Calu3 (cell line): Measurements from ENCODE around the gene PLPP3. TPM values are rescaled to one million over a fixed set of nuclear protein-coding genes. Genes with fewer than 3 reads are reported as not detected.
A peak's percentile ranks its signal among the peaks of the same experiment; 100 is the strongest.

Source experiments
- BruUV-seq: library from RNA; stranded (reverse); fragments of 400-500 nt; replicated peaks from 2 replicates; lab custom pipeline; 2021; lab: Mats Ljungman, UMichigan
- CTCF ChIA-PET: fragments of 300-600 bp; sonication (Branson Sonifier 250); formaldehyde crosslinking; loops from one replicate; lab custom pipeline; 2022; ENCODE audit warnings: antibody characterized with exemption; lab: Charles Lee
- DNase-seq: peaks from one replicate; pipeline ENCODE4 v3.0.0; 2022
- H3K27ac Mint-ChIP-seq: one replicate; pipeline ENCODE4 v1.8.0; 2022; ENCODE audit warnings: mixed read lengths; ENCODE audit not compliant: unreplicated experiment
- H3K27me3 Mint-ChIP-seq: one replicate; pipeline ENCODE4 v1.8.0; 2022; ENCODE audit warnings: mixed read lengths; ENCODE audit not compliant: unreplicated experiment
- H3K36me3 Mint-ChIP-seq: one replicate; pipeline ENCODE4 v1.8.0; 2022; ENCODE audit warnings: mild to moderate bottlenecking, moderate library complexity, mixed read lengths; ENCODE audit not compliant: insufficient read depth, unreplicated experiment
- H3K4me1 Mint-ChIP-seq: one replicate; pipeline ENCODE4 v1.8.0; 2022; ENCODE audit warnings: mild to moderate bottlenecking, low read depth, mixed read lengths; ENCODE audit not compliant: unreplicated experiment
- H3K4me3 Mint-ChIP-seq: one replicate; pipeline ENCODE4 v1.8.0; 2022; ENCODE audit warnings: mild to moderate bottlenecking, low read depth, moderate library complexity, mixed read lengths; ENCODE audit not compliant: unreplicated experiment
- H3K9me3 Mint-ChIP-seq: one replicate; pipeline ENCODE4 v1.8.0; 2022; ENCODE audit warnings: low read depth, mixed read lengths; ENCODE audit not compliant: unreplicated experiment
- CTCF ChIP-seq: fragments of 200-600 bp; IDR thresholded peaks from one replicate; pipeline ENCODE4 v1.8.0; 2022; ENCODE audit warnings: antibody characterized with exemption; ENCODE audit not compliant: unreplicated experiment
- intact Hi-C: fragments of 100-400 bp; cut with micrococcal nuclease; formaldehyde crosslinking; loops from one replicate; pipeline ENCODE4 v1.10.0; 2022; ENCODE audit not compliant: unreplicated experiment
- total RNA-seq: library from RNA; stranded (reverse); gene quantifications from 2 replicates; pipeline ENCODE4 v1.2.3, GENCODE V29; 2022

Gene PLPP3
- total RNA-seq, 1 experiment from 2014 or later = 18.9 TPM

- H3K27me3 Mint-ChIP-seq = no peaks in the 10 kb centered on the region
- no peak for TF ChIP-seq CTCF
- no peaks in the 10 kb centered on the region for H3K9me3 Mint-ChIP-seq
- peak overlapping the region; percentile 96 for H3K27ac Mint-ChIP-seq
- intact Hi-C loops = loop anchor here (2.0 to 5.0 kb wide), 2 partner anchors 59 to 105 kb away; no protein-coding TSS in a partner anchor
- CTCF ChIA-PET = interaction anchor here (0.7 to 1.0 kb wide), 2 partner anchors 60 to 656 kb away, joined by 3 to 4 read pairs; no protein-coding TSS in a partner anchor
- DNase-seq = no peak
- H3K4me1 Mint-ChIP-seq = peaks cover 42% of the 10 kb centered on the region
- peak overlapping the region; percentile 67 for H3K4me3 Mint-ChIP-seq
- H3K36me3 Mint-ChIP-seq = peaks cover 10% of the 10 kb centered on the region
- no TSS peak for BruUV-seq
Observed at GRCh38 chr1:56517404-56518130, 61.8 kb downstream of the PLPP3 start.

- BruUV-seq = TSS peak; percentile 88
- CTCF ChIA-PET = interaction anchor here (0.6 to 0.7 kb wide), 3 partner anchors 838 to 1665 kb away, joined by 3 to 5 read pairs (median 5); no protein-coding TSS in a partner anchor
- peaks cover 42% of the 10 kb centered on the region for H3K4me1 Mint-ChIP-seq
- peak overlapping the region; percentile 96 for H3K27ac Mint-ChIP-seq
- H3K27me3 Mint-ChIP-seq = no peaks in the 10 kb centered on the region
- peak; percentile 60 for DNase-seq
- H3K36me3 Mint-ChIP-seq = peaks cover 10% of the 10 kb centered on the region
- TF ChIP-seq CTCF = no peak
- H3K9me3 Mint-ChIP-seq = no peaks in the 10 kb centered on the region
- peak overlapping the region; percentile 67 for H3K4me3 Mint-ChIP-seq
- intact Hi-C loops = loop anchor here (2.0 to 5.0 kb wide), 2 partner anchors 60 to 104 kb away; no protein-coding TSS in a partner anchor
Observed at GRCh38 chr1:56516539-56517252, 62.7 kb downstream of the PLPP3 start.

- no peaks in the 10 kb centered on the region for H3K9me3 Mint-ChIP-seq
- BruUV-seq = no TSS peak
- DNase-seq = no peak
- intact Hi-C loops = loop anchor here (2.0 to 5.0 kb wide), 2 partner anchors 61 to 104 kb away; no protein-coding TSS in a partner anchor
- H3K36me3 Mint-ChIP-seq = peaks cover 10% of the 10 kb centered on the region
- H3K4me3 Mint-ChIP-seq = peak overlapping the region; percentile 67
- H3K4me1 Mint-ChIP-seq = peaks cover 42% of the 10 kb centered on the region
- H3K27me3 Mint-ChIP-seq = no peaks in the 10 kb centered on the region
- TF ChIP-seq CTCF = no peak
- CTCF ChIA-PET = interaction anchor here (0.6 to 0.7 kb wide), 3 partner anchors 837 to 1664 kb away, joined by 3 to 5 read pairs (median 5); no protein-coding TSS in a partner anchor
- peak overlapping the region; percentile 96 for H3K27ac Mint-ChIP-seq
Observed at GRCh38 chr1:56515898-56516538, 63.3 kb downstream of the PLPP3 start.
